K562 (cell line): ENCODE results near the gene ADSS1. TPM values are rescaled to one million over a fixed set of nuclear protein-coding genes. Genes with fewer than 3 reads are reported as not detected.

Experiments used
- CTBP1 ChIP-seq: fragments of 450-650 bp; IDR thresholded peaks from 2 replicates; pipeline ENCODE4 v1.6.1; 2016; ENCODE audit warnings: borderline replicate concordance
- CXXC5 ChIP-seq: fragments of 250-450 bp; sonication (Bioruptor Pico); IDR thresholded peaks from 2 replicates; pipeline ENCODE4 v1.8.0; 2022; ENCODE audit warnings: inconsistent platforms, mild to moderate bottlenecking, moderate library complexity
- DPF2 ChIP-seq: fragments of 450-650 bp; IDR thresholded peaks from 2 replicates; pipeline ENCODE4 v1.6.1; 2016
- KDM5B ChIP-seq: fragments of 200-600 bp; sonication (generic); IDR thresholded peaks from 2 replicates; pipeline ENCODE4 v1.6.1; 2012; ENCODE audit warnings: low read depth, mild to moderate bottlenecking, moderate library complexity, low read length, control low read depth, inconsistent platforms; ENCODE audit not compliant: insufficient replicate concordance
- MLX ChIP-seq, 2 experiments: fragments of 450-650 bp in 1 of 2; sonication (generic) in 1 of 2; formaldehyde crosslinking; conservative IDR thresholded peaks; 2 replicates each; pipeline versions ENCODE4 v1.4.0 to v1.8.1; 2020 to 2022; ENCODE audit warnings: mild to moderate bottlenecking in 1 of 2, missing genetic modification reagents in 1 of 2
- PHF8 ChIP-seq: fragments of 200-600 bp; sonication (generic); IDR thresholded peaks from 2 replicates; pipeline ENCODE4 v1.6.1; 2012; ENCODE audit warnings: mixed run types, mild to moderate bottlenecking, inconsistent platforms, low read length, moderate library complexity, borderline replicate concordance
- POLR2AphosphoS5 ChIP-seq: IDR thresholded peaks from 2 replicates; pipeline ENCODE4 v1.6.1; 2011; ENCODE audit warnings: mild to moderate bottlenecking, low read depth, low read length, moderate library complexity; ENCODE audit not compliant: control insufficient read depth, insufficient read depth
- RBBP5 ChIP-seq: fragments of 200-600 bp; sonication (generic); IDR thresholded peaks from 2 replicates; pipeline ENCODE4 v1.6.1; 2012; ENCODE audit warnings: borderline replicate concordance, mild to moderate bottlenecking, low read length, control low read depth, inconsistent platforms; ENCODE audit not compliant: insufficient read depth, poor library complexity, severe bottlenecking
- RBFOX2 ChIP-seq: fragments of 200-400 bp; formaldehyde crosslinking; IDR thresholded peaks from 2 replicates; pipeline ENCODE4 v1.6.1; 2017; ENCODE audit warnings: low read depth, mild to moderate bottlenecking, low read length, moderate library complexity
- TAF7 ChIP-seq: fragments of 450-650 bp; IDR thresholded peaks from 2 replicates; pipeline ENCODE4 v1.6.1; 2016; ENCODE audit warnings: missing genetic modification characterization, missing compliant biosample characterization
- TBP ChIP-seq: optimal IDR thresholded peaks from 2 replicates; pipeline ENCODE3; 2011; ENCODE audit warnings: low read depth, low read length, improper control_type of control experiment
- UBTF ChIP-seq, 2 experiments: IDR thresholded peaks; 2 replicates each; pipeline ENCODE4 v1.6.1; 2012; ENCODE audit warnings: improper control_type of control experiment in 2 of 2, low read depth in 2 of 2, low read length in 2 of 2, borderline replicate concordance in 1 of 2
- VEZF1 ChIP-seq: fragments of 200-800 bp; sonication (Bioruptor generic); IDR thresholded peaks from 2 replicates; pipeline ENCODE4 v1.6.1; 2017; ENCODE audit warnings: missing genetic modification characterization, missing compliant biosample characterization
- ZBTB11 ChIP-seq, 3 experiments: fragments of 200-800 bp in 1 of 3; fragments of 250-450 bp in 1 of 3; fragments of 450-650 bp in 1 of 3; sonication (Bioruptor Pico) in 1 of 3; sonication (Bioruptor generic) in 1 of 3; formaldehyde crosslinking in 1 of 3; IDR thresholded peaks; 2 replicates each; pipeline versions ENCODE4 v1.6.1 to v1.8.0; 2016 to 2022; ENCODE audit warnings: mild to moderate bottlenecking in 2 of 3, missing genetic modification characterization in 2 of 3, missing compliant biosample characterization in 1 of 3, moderate library complexity in 1 of 3
- ZFX ChIP-seq: sonication (generic); formaldehyde crosslinking; IDR thresholded peaks from 2 replicates; pipeline ENCODE4 v1.8.0; 2022; ENCODE audit warnings: mild to moderate bottlenecking, missing genetic modification reagents, moderate library complexity
- ZKSCAN1 ChIP-seq: fragments of 150-350 bp; IDR thresholded peaks from 2 replicates; pipeline ENCODE4 v1.6.1; 2016; ENCODE audit warnings: low read depth, low read length
- ZNF174 ChIP-seq: fragments of 250-450 bp; sonication (Bioruptor Pico); IDR thresholded peaks from 2 replicates; pipeline ENCODE4 v1.4.0; 2020; ENCODE audit warnings: mild to moderate bottlenecking
- polyA plus RNA-seq, 8 experiments: library from polyadenylated mRNA; depleted of rRNA in 4 of 8; stranded (reverse) in 5 of 8; unstranded in 3 of 8; fragments of >200 nt; fragmentation: Nextera tagmentation in 2 of 8; fragmentation: Illumina TruSeq in 1 of 8; extraction: Ambion mirVana in 2 of 8; extraction: Trizol in 1 of 8; gene quantifications; 2 replicates each; pipeline versions ENCODE4 v1.2.1 to v1.2.3, GENCODE V29; 2011 to 2014; ENCODE audit warnings: inconsistent platforms in 1 of 8, missing spikeins in 1 of 8
- total RNA-seq, 7 experiments: library from RNA; depleted of rRNA in 6 of 7; stranded (reverse); fragments of >200 nt in 6 of 7; fragmentation: Illumina TruSeq in 2 of 7; extraction: Trizol in 2 of 7; gene quantifications; 2 replicates each; pipeline versions ENCODE4 v1.2.1 to v1.2.3, GENCODE V29; 2011 to 2021; ENCODE audit warnings: low replicate concordance in 1 of 7

ADSS1 gene
- total and polyA plus RNA-seq, 9 of the 15 experiments (the other 6 are each of a cell fraction or from before 2014, with no cell fraction given) = 0.53 to 5.9 (median 3.9) TPM

- TF ChIP-seq ZBTB11 (CRISPR knock-in tag; IDR thresholded peaks at IDR 0.05) = peak in 1 of 3 experiments; percentile 15; a peak in 1 of 6 replicates
- peak; percentile 40; the same call in 1 of the 2 replicates for TF ChIP-seq CTBP1
- TF ChIP-seq MLX (CRISPR knock-in tag; conservative IDR thresholded peaks at IDR 0.05) = 0 out of 4 replicates have a peak, but pooled peaks of 1 of the 2 experiments have one; percentile 38
- no peak for TF ChIP-seq ZKSCAN1
- no peak for TF ChIP-seq ZNF174 (CRISPR knock-in tag)
- TF ChIP-seq UBTF (IDR thresholded peaks at IDR 0.05; ENCODE audit: borderline replicate concordance in 1 of 2, low read depth in 2 of 2, low read length in 2 of 2) = 0 out of 4 replicates have a peak, but pooled peaks of 1 of the 2 experiments have one; percentile 19
- TF ChIP-seq TBP = peak; percentile 31
- no peak for TF ChIP-seq DPF2
- peak; percentile 84; the same call in 1 of the 2 replicates for TF ChIP-seq PHF8
- TF ChIP-seq ZFX (CRISPR knock-in tag) = peak; percentile 82
- TF ChIP-seq CXXC5 = peak; percentile 51; the same call in 1 of the 2 replicates
- no peak for TF ChIP-seq TAF7 (tag)
- peak; percentile 62 for TF ChIP-seq RBFOX2
- TF ChIP-seq POLR2AphosphoS5 = peak; percentile 30; the same call in 1 of the 2 replicates
- peak; percentile 36; the same call in 1 of the 2 replicates for TF ChIP-seq VEZF1 (CRISPR knock-in tag)
- TF ChIP-seq KDM5B = peak; percentile 78
- TF ChIP-seq RBBP5 = peak; percentile 7
These were observed 72.0 kb downstream of the ADSS1 start (continued) for GRCh38 chr14:104795781-104796686.
